Measurements from ENCODE around the gene ZNF280C.

DNA sequence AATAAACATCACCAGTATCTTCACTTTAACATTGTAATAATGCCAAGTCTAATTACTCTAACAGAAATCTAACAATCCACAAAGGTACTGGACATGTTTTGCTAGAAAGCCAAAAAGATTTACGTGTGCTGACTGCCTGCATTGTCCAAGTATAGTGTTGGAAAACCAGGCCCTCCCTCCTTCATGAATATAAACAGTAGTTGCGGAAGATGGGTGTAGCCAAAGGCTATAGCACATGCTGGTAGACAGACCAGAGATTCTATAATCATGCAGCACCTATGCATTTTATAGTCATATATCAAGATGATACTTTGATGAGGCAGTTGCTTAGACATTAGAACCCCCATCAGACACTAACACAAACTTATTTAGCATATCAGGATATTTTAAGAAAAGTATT is 22.6 kb downstream of the ZNF280C start:
- no peak for TF ChIP-seq POLR2A (IDR thresholded peaks at IDR 0.05)
- TF ChIP-seq, protein P1, sequence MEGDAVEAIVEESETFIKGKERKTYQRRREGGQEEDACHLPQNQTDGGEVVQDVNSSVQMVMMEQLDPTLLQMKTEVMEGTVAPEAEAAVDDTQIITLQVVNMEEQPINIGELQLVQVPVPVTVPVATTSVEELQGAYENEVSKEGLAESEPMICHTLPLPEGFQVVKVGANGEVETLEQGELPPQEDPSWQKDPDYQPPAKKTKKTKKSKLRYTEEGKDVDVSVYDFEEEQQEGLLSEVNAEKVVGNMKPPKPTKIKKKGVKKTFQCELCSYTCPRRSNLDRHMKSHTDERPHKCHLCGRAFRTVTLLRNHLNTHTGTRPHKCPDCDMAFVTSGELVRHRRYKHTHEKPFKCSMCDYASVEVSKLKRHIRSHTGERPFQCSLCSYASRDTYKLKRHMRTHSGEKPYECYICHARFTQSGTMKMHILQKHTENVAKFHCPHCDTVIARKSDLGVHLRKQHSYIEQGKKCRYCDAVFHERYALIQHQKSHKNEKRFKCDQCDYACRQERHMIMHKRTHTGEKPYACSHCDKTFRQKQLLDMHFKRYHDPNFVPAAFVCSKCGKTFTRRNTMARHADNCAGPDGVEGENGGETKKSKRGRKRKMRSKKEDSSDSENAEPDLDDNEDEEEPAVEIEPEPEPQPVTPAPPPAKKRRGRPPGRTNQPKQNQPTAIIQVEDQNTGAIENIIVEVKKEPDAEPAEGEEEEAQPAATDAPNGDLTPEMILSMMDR (IDR thresholded peaks at IDR 0.05) = no peak
